ENCODE results near the gene FAM76A.

- TF ChIP-seq CTCF (IDR thresholded peaks at IDR 0.05; ENCODE audit: borderline replicate concordance, extremely low read depth, low read length, poor library complexity, severe bottlenecking) (no peak), EZH2 (IDR thresholded peaks at IDR 0.05; ENCODE audit: borderline replicate concordance, low read depth, low read length, severe bottlenecking) (no peak)
Measured at GRCh38 chr1:27804791-27805190, 79.0 kb downstream of the FAM76A start.

All from DND-41 (cell line).